ENCODE results near the gene FGL2.
"Not testable (repeated sequence)": the region's sequence is repeated elsewhere in the genome, so short reads cannot be mapped to it uniquely, and the experiment has no call there.

Gene FGL2

GRCh38 chr7:77209479-77210139 lies 10.0 kb upstream of the FGL2 start:
- DNase-seq: no peak

DNA sequence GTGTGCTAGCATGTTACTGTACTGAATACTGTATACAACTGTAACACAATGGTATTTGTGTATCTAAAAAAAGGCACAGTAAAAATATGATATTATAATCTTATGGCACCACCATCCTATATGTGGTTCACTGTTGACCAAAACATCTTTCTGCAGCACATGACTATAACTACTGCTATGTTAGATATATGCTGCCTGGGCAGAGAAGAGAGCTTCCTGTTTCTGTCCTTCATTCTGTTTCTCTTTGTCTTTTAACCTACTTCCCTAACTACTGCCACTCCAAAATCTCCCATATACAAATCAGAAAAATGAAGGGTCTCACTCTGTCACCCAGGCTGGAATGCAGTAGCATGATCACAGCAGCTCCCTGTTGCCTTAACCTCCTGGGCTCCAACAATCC lies 8.8 kb upstream of the FGL2 start:
- no peak for DNase-seq

- DNase-seq: no peak
Measured at GRCh38 chr7:77205706-77206105, 6.1 kb upstream of the FGL2 start.

DNA sequence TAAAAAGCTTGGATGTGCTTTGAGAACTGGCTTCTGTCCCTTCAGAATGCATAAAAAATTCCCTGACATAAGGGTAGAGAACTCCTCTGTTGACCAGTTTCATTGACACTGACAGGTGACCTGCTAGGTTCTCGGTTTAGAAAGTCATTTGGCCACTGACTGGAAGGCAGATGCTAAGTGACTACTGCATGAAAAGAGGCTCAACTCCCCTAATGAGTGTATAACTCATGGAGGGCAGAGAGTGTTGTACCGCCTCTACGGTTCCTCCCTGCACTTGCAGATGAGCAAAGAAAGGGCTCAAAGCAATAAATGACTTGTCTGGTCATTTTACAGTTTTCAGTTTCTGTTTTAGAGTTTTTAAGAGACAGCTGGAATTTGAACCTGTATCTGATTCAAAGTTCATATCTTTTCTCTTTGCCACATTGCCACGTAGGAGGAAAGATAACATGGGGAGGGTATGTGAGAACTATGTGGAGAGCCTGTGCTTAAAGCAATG lies 2.9 kb upstream of the FGL2 start:
- no peak for DNase-seq

DNA sequence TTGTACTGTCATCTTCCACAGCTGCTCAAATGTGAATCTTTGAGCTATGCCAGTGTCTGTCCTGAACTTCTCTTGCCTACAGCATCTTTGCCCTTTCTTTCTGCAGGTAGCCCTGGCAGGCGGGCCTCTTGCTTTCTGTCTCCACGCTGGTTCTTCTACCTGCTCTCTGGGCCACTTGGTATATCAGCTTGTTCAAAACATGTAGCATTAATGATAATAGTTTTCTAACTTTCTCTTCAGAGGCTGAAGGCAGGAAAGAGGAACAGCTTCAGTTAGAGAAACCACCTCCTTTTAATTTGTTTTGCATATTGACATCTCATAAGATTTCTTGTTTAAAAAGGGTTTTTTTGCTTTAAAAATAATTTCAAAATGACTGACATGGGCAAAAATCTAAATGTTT lies 923 bp upstream of the FGL2 start:
- DNase-seq: no peak

DNA sequence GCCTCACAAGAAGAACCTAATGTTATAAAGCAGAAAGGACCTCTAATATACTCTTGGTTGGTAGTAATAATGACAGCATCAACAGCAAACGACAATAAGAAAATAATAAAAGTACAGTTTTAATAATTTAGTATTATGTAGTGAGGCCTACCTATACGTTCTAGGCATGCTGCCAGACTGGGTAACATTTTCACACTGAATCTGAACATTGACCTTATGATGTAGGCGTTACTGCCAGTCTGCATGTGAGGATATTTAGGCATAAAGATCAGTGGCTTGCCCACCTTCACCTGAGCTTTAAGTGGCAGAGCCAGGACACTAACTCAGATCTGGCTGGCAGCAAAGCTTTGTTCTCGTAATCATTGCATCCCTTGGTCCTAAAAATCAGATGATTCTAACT lies 2.5 kb downstream of the FGL2 start:
- DNase-seq: no peak

DNA sequence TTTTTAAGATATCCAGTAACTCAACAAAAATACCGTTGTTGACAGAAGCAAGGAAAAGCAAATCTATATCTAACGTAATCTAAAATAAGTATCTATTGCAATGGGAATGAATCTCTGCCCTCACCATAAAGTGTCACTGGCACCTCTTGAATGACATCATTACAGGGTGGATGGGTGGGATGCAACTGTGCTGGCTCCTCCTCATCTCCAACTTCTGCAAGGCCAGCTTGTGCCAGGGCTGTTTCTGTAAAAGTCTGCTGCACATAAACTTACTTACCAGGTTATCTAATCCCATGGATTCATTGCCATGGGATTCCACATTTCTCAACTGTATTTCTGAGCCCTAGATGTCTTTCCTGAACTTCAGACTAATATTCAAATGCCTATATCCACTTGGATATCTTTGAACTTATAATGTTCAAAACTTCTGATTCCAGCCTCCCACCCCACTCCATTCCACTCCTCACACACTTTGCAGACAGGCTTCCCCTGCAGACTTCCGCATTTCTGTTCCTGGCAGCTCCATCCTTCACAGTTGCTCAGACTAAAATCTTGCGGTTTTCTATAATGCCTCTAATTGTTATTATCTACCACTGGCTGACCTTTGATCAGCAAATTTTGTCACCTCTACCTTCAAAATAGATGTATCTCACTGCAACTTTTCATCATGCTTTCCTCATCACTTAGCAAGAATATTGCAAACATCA lies 10.7 kb downstream of the FGL2 start:
- no peak for DNase-seq

- no peak for DNase-seq
Measured at GRCh38 chr7:77185866-77186265, 13.8 kb downstream of the FGL2 start.

GRCh38 chr7:77184990-77185389 lies 14.6 kb downstream of the FGL2 start:
- DNase-seq: no peak

DNA sequence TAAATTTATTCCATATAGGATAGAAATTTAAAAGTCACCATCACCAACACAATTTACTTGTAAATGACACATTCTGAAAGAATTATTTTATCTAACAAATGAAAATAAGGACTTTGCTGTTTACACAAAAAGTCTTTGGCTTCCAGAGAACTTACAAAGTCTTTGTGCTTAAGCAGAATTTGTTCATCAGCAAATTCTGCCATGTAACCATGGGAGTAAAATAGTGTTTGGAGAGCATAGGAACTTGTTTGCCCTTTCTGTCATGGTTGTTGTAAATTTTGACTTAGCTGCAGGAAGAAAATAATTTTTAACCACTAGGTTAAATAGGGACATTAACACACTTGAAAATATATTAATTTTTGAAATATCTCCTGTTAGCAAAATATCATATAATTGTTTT lies 15.2 kb downstream of the FGL2 start:
- DNase-seq: no peak

GRCh38 chr7:77182261-77182660 lies 17.4 kb downstream of the FGL2 start:
- no peak for DNase-seq

- DNase-seq: no peak
Measured at GRCh38 chr7:77181734-77182133, 17.9 kb downstream of the FGL2 start.

DNA sequence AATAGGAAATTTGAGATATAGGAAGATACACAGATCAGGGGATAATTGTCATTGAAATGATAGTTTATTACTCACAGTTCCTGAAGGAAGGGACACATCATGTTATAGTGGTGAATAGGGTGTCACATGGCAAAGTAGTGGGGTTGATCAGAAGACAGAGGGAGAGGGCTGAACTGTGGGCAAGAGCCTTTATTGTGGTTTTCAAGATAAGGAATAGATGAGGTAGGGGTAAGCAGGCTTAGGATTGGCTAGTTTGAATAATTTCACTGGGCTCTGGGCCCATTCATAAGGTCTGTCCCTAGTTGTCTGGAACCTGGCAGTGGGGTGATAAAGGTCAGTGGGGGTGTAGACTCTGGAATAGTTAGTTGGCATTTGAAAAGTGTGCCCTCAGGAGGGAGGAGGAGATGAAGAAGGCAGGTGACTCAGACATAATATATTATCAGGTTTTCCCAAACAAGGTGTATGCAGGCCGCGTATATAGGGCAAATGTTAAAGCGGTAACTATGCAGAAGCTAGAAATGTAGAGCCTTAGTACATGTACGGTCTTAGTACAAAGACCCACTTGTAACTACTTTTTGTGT lies 18.5 kb downstream of the FGL2 start:
- DNase-seq: no peak

DNA sequence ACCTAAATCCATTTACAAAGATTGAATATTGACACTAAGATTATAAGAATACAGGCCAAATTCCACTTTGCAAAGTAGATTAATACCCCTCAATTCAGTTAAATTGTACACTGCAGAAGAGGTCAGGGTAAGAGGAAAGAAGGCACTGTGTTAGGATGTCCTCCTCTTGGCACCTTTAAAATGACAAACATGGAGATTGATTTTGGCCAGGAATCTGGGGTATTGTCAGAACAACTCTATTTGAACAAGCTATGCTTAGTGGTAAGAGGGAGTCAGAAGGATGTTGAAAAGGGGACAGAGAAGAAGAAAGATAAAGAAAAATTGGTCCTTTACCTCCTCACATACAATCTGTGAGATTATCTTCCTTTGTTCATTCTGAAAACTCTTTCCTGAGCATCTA lies 21.6 kb downstream of the FGL2 start:
- DNase-seq: not testable (repeated sequence)

GRCh38 chr7:77177321-77177904 lies 22.2 kb downstream of the FGL2 start:
- DNase-seq: not testable (repeated sequence)

DNA sequence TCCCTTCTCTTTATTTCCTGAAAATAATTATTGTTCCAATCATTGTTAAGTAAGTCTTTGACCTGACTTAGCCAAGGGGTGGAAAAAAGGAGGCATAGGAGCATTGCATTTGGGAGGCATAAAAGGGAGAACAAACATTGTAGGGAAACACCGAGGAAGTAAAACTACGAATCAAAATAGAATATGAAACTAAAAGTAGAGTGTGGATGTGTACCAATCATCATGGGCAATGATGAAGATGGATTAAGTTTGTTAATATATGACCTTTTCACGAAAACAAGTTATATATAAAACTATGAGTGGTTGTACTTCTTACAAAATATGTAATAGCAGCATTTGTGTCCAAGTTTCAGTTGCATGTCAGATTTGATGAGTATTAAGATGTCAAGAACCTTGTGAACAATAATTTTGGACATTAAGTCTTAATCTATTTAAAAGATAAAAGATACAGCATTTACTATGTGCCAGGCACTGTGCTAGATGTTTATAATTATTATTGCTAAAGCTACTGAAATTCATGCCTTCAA lies 24.3 kb downstream of the FGL2 start:
- not testable (repeated sequence) for DNase-seq

GRCh38 chr7:77174418-77174817 lies 25.2 kb downstream of the FGL2 start:
- not testable (repeated sequence) for DNase-seq

DNA sequence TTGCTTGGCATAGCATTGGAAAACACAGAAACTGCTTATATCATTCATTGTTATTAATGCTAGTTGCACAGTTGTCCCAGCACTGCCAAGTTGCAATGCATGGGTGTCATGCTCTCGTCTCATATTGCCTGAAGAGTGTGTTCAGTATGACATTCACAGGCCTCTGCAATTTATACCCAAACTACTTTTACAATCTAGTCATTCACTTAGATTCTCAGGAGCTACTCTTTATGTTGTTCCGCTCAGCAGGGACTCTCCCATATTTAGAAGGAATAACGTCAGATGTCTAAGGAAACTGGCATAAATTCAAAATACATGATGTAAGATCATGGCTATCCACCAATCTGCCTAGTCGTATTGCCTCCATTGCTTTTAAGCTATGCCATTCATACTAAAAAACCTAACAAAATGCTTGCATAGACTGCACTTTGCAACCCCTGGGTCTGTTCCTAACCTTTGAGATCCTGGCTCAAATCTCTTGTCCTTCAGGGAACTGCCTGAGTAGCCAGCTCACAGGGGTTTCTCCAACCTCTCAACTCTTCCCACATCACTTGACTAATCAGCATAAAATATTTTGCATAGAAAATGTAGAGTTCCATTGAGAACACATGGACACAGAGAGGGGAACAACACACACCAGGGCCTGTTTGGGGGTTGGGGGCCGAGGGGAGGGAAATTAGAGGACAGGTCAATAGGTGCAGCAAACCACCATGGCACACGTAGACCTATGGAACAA lies 27.0 kb downstream of the FGL2 start:
- DNase-seq: not testable (repeated sequence)

DNA sequence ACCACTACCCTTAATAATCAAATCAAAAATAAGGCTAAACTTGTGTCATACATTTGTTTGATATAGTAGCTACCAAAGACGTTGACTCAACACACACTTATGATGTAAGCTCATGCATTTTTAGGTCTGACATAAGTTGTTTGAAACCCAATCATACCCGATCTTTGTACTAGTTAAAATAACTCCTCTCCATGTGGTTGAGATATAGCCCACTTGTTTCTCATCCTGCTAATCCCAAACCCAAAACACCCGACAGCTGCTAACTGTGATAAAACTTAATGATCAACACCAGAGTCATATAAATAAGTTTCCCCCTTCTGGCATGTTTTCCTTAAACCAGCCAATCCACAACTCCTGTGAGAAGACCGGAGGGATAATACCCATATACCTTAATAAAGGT lies 28.5 kb downstream of the FGL2 start:
- not testable (repeated sequence) for DNase-seq

DNA sequence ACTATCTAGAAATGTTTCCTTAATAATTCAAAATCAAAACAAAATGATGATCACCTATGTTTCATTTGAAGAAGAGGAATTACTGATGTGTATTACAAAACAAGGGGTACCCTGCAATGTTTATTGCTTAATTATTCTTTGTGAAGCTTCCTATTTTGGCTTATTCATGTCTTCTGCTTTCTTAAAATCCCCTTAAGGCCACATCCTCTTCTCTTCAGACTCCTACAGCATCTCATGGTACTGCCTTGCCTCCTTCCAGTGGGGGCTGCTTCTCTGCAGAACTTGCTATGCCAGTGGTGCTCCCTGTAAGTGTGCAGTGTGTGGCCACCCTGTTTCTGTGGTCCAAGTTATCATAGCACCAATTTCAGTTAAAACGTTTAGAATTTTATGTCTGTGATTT lies 42.2 kb downstream of the FGL2 start:
- DNase-seq: no peak

DNA sequence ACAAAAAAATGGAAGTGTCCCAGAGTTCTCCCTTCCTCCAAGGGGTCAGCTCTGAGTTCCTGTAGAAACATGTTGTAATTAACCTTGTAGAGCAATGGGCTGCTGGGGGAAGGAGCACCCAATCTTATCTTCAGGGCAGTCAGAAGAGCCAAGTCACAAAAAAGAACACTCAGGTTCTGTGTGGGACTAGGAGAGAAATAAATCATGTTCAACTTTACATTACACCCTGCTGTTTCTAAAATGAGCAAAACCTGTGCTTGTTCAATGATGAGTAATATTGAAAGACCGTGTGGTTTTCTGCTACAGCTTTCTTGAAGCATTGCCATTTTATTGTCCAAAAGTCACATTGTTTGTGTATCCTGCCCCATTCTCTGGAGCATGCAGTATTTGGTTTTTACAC lies 42.6 kb downstream of the FGL2 start:
- DNase-seq: not testable (repeated sequence)

DNA sequence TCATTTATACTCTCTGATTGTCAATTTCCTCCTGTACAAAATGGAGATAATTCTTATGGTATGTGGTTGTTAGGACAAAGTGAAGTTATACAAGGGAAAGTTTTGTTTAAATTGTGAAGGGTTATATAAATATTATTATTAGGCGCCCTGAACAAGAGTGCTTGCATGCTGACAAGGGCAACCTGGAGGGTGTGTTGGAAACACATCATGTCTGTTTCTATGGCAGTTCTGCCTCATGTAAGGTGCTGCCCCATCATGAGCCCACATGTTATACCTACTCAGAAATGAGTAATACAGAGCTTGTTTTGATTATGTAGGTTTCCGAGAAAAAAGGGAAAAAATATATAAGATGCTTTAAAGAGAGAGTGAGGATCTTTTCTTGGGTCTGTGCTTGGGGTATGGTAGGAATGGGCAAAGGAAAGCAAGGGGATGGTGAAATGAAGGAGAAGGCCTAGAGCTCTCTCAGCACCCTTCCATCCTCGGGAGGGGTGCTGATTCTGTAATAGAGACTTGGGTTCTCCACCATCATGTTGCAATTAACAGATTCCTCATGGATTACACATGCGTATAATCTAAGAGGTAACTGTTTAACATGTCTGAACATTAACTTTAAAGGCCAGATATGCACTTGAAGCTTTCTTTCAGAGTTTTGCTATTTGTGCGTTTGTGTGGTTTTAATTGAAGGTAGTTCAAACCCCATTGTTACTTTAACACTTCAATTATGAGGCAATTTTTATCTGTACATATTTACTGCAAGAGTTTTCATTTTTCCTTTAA lies 43.8 kb downstream of the FGL2 start:
- not testable (repeated sequence) for DNase-seq

Data from NCI-H1436 (cell line).